Transverse colon (tissue), 4 donors: ENCODE results near the gene NPFF.

Source experiments
- EP300 ChIP-seq: sonication (generic); formaldehyde crosslinking; IDR thresholded peaks from one replicate; pipeline ENCODE4 v1.6.1; 2017; ENCODE audit warnings: antibody characterized with exemption, low read depth
- POLR2A ChIP-seq: fragments of 450-650 bp; IDR thresholded peaks from one replicate; pipeline ENCODE4 v1.6.1; 2016; ENCODE audit warnings: antibody characterized with exemption, mild to moderate bottlenecking, moderate library complexity
- POLR2AphosphoS5 ChIP-seq, 3 donors: sonication (generic); formaldehyde crosslinking; IDR thresholded peaks; one replicate each; pipeline ENCODE4 v1.6.1; 2016; ENCODE audit warnings: antibody characterized with exemption in 3 of 3
- TF ChIP-seq, protein P1 (sequence below), 5 experiments: fragments of 200-600 bp in 3 of 5; fragments of 450-650 bp in 2 of 5; sonication (generic) in 3 of 5; IDR thresholded peaks; 1 replicate in 2 of 5; 2 replicates in 3 of 5; pipeline ENCODE4 v1.5.1; 2016 to 2017; ENCODE audit warnings: antibody characterized with exemption in 5 of 5, inconsistent platforms in 3 of 5, mild to moderate bottlenecking in 2 of 5, moderate library complexity in 1 of 5

DNA sequence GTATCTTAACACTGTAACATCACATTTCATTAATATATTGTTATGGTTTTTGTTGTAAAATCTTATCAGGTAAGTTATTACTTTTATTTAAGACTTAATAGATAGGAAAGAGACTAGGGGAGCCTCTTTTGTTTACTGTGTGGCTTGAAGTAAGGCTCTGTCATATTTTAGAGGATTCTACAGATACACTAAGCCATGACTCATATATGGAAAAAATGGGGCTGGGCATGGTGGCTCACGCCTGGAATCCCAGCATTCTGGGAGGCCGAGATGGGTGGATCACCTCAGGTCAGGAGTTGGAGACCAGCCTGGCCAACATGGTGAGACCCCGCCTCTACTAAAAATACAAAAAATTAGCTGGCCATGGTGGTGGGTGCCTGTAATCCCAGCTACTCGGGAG, 23.6 kb upstream of the NPFF start:
- TF ChIP-seq, protein P1, sequence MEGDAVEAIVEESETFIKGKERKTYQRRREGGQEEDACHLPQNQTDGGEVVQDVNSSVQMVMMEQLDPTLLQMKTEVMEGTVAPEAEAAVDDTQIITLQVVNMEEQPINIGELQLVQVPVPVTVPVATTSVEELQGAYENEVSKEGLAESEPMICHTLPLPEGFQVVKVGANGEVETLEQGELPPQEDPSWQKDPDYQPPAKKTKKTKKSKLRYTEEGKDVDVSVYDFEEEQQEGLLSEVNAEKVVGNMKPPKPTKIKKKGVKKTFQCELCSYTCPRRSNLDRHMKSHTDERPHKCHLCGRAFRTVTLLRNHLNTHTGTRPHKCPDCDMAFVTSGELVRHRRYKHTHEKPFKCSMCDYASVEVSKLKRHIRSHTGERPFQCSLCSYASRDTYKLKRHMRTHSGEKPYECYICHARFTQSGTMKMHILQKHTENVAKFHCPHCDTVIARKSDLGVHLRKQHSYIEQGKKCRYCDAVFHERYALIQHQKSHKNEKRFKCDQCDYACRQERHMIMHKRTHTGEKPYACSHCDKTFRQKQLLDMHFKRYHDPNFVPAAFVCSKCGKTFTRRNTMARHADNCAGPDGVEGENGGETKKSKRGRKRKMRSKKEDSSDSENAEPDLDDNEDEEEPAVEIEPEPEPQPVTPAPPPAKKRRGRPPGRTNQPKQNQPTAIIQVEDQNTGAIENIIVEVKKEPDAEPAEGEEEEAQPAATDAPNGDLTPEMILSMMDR (IDR thresholded peaks at IDR 0.05) = no peak
- no peak for TF ChIP-seq POLR2A
- TF ChIP-seq POLR2AphosphoS5 (IDR thresholded peaks at IDR 0.05) = no peak
- no peak for TF ChIP-seq EP300
